Endometrial microvascular endothelial cells (primary cell): ENCODE results near the gene YAE1. TPM values are rescaled to one million over a fixed set of nuclear protein-coding genes. Genes with fewer than 3 reads are reported as not detected.

Source experiments
- in situ Hi-C: cut with HindIII; loops from 2 replicates; pipeline ENCODE4 v1.10.0; 2017; ENCODE audit warnings: low sequenced_read_pairs, low pct_unique_long_range_greater_than_20kb; ENCODE audit errors: inconsistent ontology term
- total RNA-seq: library from RNA; depleted of rRNA; stranded (reverse); fragments of >200 nt; gene quantifications from one replicate; pipeline ENCODE4 v1.2.3, GENCODE V29; 2015; ENCODE audit errors: inconsistent ontology term

The YAE1 gene
- total RNA-seq, 1 donor from 2014 or later = 23.6 TPM

DNA sequence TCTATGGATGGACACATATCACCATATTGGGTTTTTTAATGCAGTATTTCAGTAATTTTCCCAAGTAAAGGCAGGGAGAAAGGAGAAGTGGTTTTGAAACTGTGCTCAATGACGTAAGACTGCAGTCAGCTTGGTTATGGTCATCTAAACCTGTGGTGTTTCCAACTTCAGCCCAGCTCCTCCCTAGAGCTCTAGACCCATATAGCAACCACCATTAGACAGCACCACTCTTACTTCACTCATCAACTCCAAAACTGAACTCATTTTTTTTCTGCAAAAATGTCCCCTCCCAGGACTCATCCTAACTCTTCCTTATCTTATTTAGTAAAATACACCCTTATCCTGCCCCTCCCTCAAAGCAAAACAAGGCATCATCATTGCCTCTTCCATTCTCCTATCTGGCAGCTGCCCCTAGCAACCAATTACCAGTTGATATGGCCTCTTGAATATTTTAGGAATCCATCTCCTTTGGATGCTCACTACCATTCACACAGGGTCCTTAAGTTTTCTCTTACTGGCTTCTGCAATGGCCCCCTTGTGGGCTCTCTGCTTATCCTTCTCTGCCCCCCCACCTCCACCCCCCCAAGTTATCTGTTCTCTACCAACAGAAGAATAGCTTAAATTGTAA is 55.7 kb downstream of the YAE1 start:
- in situ Hi-C loops = loop anchor here (25.0 kb wide), 1 partner anchor 90 kb away; no protein-coding TSS in a partner anchor

Other genes with a start within 250 kb of the YAE1 start
- gene RALA, start 57.2 kb downstream of the YAE1 start, total RNA-seq = 51.2 TPM